Activated CD8-positive, alpha-beta memory T cell treated with anti-CD3 and anti-CD28 coated beads for 48 hours (primary cell): ENCODE measurements around the gene GPR156.

ENCODE experiments used
- DNase-seq, 3 experiments: peaks; one replicate each; pipeline ENCODE4 v3.0.0-alpha.2; 2020; ENCODE audit warnings: low read depth in 2 of 3, low spot score in 2 of 3

GPR156 gene

DNA sequence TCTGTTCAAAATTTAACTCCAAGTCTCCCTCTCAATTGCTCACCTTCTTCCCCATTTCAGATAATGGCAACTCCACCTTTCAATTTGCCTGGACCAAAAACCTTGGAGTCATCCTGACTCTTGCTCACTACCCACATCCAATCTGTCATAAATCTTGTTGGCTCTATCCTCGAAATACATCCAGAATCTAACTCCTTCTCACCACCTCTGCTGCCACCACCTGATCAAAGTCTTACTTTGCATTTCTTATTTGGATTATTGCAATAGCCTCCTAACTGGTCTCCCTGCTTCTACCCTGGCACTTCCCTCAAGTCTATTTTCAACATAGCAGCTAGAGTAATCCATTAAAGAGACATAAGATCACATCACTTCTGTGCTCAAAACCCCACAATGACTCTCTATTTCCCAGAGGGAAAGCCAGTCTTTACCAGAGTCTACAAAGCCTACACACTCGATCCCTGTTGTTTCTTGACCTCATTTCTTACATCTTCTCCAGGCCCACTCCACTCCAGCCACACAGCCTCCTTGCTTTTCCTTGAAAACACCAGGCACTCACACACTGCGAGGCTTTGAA, 86.6 kb downstream of the GPR156 start:
- no peak for DNase-seq

DNA sequence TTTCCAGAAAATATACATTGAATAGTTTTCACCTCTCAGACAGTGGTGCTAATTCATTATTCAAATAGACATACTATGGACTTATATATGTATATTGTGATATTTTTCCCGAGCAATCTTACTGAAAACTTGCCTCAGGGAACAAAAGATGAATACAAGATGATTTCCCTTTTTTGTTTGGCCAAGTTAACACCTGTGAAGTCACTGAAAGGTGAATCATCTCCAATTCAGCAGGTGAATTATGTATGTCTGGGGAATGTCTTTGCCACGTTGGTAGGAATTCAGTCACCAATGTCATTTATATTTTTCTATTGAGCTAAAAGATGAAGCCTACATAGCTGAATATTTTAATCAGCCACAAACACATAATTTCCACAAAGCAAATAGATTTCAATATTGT, 88.2 kb downstream of the GPR156 start:
- DNase-seq: no peak

DNA sequence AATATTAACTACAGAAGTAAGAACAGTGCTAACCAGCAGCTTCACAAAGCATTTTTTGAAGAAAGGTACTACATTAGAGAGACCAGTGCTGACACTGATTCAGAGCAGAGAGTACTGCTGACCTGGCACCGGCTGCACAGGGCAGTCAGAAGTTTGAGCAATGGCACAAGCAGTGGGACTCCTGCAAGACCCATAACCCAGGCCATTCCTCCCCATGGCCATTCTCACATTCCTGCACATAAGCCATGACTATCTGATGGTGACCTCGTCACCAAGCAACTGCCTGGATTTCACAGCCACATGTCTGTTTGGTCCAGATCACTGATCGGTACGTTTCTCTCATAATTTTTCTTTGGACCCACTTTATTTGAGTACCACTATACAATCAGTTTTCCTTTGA, 88.7 kb downstream of the GPR156 start:
- DNase-seq: no peak

DNA sequence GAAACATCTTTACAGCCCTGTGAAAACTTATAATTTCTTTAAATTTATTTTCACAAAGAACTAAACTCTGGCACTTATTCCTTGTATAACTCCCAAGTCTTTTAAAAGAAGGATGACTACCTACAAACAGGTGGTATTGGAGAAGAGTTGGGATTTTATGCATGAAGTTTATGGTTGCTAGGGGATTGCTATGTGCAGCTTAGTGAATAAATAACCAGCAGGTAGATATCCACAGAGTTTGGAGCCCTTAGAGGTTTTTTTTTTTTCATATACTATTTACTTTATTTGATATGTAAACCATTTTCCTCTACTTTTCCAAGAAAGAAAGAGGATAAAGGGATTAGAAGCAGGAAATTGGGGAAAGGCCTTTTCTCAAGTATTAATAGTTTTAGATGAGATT, 91.5 kb downstream of the GPR156 start:
- no peak for DNase-seq

- DNase-seq: no peak
Measured at GRCh38 chr3:120192579-120192978, 92.4 kb downstream of the GPR156 start.

DNA sequence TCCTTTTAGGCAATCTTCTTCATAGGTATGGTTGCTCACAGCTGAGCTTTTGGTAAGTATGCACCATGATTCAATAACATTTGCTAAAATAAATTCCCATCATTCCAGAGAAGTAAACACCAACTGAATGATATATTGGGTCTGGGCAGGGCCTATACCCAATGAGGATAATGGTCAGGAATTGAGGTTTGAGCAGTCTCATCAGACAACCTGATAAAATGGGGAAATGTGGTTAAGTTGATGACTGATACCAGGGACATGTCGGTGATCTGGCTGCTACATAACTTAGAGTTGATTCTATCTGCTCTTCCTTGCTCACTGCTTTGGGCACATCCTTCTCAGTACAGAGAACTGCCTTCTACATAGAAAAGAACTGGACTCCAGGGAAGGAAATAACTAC, 92.9 kb downstream of the GPR156 start:
- DNase-seq: no peak

GRCh38 chr3:120182613-120183511, 102.2 kb downstream of the GPR156 start:
- no peak for DNase-seq

DNA sequence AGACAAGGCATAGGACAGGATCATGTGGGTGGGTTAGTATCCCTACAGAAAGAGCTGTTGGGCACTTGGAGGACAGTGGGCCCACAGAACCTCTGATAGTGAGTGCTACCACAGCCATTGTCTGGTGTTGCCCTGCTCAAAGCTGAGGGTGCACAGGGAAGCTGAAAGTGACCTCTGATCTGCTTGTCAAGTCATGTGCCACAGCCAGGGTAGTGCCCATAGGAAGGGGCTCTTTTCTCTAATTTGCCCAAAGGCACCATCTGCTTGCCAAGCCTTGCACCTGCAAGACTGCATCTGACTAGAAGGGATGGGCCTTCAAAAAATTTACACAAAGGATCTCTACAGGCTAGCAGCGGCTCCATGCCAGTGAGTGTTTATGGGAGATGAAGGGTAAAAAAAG, 103.4 kb downstream of the GPR156 start:
- no peak for DNase-seq

GRCh38 chr3:120180731-120181412, 104.2 kb downstream of the GPR156 start:
- DNase-seq: no peak

DNA sequence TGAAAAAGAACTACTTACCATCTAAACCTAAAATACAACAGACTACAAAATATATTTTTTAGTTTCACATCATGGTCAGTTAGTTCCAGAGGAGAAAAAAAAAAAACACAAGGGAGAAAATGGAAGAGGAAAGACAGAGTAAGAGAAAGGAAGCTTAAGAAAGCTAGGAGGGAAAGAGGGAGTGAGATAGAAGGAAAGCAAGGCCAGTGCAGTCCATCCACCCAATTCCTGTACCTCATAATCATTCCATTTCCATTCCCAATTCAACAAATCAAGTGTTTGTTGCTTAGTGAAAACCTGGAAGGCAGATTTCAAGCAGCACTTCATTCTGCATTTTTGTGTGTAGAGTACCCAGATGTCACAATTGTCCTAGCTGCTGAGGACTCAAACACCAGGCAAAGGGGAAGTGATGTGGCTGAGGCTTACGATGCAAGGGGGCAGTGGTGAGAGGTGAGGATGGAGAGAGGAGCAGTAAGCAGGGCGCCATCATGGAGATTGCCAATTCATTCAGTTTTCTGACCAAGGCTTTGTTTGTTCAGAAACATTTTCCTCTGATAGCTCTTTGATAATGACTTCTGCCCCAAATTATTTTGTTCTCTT, 107.2 kb downstream of the GPR156 start:
- no peak for DNase-seq

- DNase-seq: no peak
Measured at GRCh38 chr3:120177151-120177550, 107.9 kb downstream of the GPR156 start.

DNA sequence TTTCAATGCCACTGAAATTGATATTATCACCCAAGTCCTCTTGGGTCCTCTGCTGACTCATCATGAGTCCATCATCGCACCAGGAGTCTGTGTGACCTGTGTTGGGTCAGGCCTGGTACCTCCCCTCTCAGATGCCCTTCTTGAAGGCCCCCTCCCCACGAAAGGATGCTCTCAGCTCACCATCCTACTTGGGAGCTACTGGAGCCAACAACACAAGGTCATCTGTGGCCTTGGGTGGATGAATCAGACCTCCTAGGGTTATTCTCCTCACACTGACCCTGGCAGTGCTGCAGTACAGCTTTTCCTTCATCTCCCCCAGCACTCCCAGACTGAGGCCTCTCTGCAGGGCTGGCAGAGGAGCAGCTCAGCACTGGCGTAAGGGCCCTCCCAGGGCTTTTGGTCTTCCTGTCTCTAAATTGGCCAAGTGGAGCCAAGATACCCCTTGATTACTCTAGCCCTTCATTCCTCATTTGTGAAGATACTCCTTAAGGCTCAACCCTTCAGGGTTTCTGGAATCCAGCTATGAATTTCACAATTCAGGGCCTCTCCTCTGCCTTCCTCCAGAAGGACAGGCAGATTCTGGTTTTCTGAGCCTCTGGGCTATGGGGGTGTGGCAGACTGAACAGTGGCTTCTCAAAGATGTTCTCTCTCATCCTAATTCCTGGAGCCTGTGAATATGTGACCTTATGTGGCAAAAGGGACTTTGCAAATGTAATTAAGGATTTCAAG, 110.0 kb downstream of the GPR156 start:
- no peak for DNase-seq

- DNase-seq: no peak
Measured at GRCh38 chr3:120173056-120173675, 111.9 kb downstream of the GPR156 start.

GRCh38 chr3:120172070-120172469, 113.0 kb downstream of the GPR156 start:
- DNase-seq: no peak

DNA sequence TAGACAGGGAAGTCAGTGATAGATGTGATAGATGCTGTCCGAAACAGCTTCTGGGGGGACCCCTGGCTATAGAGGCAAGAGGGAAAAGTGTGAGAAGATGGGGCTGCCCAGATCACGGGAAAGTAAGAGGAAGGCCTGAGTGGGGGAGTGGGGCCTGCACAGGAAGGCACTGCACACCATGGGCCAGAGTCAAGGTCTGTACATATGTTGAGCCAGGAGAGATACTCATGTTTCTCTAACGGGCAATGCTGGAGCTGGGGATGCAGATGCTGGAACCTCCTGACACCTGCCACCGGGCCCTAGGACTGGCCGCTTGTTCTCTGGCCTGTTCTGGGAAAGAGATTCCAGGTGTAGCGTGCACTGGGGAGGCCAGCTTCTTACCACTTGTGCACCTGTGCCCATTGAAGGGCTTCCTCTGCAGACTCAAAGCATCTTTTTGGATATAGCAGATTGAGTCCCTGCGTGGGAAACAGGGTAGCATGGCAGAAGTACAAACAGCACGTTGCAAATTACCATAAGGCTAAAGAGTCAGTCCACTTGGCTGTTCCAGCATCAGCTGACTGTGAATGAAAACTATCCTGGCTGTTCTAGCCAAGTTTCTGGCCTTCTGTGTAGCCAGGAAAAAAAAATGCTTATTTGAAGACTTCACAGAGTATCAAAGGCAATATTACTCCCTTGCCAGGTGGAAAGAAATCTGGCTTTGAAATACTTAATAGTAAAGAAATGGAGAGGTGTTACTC, 113.7 kb downstream of the GPR156 start:
- no peak for DNase-seq

DNA sequence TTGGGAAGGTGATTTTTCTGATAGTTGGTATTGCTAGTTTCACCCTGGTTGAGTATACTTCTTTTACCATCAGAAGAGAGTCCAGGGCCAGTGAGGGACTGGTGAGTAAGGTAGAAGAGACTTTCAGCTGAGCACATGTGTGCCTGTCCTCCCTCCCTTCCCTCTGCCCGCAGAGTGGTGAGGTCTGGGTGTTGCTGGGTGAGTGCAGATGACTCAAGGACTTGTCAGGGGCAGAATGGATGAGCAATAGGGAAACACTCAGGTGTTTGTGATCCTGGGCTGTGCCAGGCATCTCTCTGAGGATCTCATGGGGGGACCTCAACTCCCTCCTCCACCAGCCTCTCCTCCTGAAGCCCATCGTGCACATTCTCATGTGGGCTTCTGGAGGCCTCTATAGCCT, 114.8 kb downstream of the GPR156 start:
- no peak for DNase-seq

GRCh38 chr3:120169407-120169806, 115.6 kb downstream of the GPR156 start:
- DNase-seq: no peak

DNA sequence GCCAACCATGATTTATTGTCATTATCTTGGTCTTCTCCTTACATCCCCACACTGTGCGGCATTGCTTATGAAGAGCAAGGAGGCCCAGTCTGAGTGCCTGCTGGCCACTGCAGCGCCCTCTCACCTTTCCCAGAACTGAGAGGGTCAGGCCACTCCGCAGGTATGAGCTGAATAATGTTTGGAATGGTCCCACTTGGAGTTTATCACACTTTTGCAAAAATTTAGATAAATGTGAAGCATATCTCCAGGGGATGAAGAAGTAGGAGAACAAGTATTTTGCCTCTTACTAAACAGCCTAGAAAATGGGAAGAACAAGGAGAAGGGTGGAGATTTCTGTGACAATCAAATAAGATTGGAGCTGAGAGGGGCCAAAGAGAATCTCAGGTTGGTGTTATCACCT, 116.4 kb downstream of the GPR156 start:
- no peak for DNase-seq

- no peak for DNase-seq
Measured at GRCh38 chr3:120168038-120168437, 117.0 kb downstream of the GPR156 start.

- no peak for DNase-seq
Measured at GRCh38 chr3:120167488-120167887, 117.5 kb downstream of the GPR156 start.
